Measurements from ENCODE around the gene FGB.

FGB gene

GRCh38 chr4:154562697-154563254, at the start of gene FGB:
Gene FGB, plus strand, starts transcription at chr4:154563011. Its CDS starts 8 bp downstream, at chr4:154563019.
- no peak for DNase-seq

- DNase-seq, result no peak
Observed at GRCh38 chr4:154516318-154517029, 46.3 kb upstream of the FGB start.

DNA sequence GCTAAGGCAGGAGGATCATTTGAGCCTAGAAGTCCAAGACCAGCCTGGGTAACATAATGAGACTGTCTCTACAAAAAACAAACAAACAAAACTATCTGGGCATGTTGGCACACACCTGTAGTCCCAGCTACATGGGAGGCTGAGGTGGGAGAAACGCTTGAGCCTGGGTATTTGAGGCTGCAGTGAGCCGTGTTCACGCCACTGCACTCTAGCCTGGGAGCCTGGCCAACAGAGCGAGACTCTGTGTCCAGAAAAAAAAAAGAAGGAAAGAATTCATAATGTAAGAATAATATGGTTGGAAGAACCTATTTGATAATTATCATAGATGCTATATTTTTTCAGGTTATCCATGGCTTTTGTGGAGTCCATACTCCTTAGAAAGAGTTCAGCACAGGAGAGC, 45.2 kb upstream of the FGB start:
- no peak for DNase-seq

DNA sequence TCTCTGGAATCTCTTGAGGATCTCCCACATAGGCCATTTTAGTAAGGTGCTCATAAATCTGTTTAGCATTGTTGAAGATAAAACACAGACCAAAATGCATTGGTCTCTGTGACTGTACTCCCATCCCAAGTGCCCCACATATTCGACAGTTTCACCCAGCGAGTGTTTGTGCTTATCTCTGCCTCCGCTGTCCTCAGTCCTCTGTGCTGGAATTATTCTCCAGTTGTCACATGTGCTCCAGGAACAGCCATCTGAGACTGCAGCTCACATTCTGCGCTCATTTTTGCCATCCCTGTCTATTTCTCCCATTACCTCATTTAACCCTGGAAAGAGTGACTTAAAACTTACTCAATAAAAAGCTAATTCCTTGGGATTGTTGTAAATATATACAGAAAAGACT, 43.6 kb upstream of the FGB start:
- DNase-seq, result no peak

GRCh38 chr4:154521607-154522006, 41.2 kb upstream of the FGB start:
- DNase-seq, result no peak

DNA sequence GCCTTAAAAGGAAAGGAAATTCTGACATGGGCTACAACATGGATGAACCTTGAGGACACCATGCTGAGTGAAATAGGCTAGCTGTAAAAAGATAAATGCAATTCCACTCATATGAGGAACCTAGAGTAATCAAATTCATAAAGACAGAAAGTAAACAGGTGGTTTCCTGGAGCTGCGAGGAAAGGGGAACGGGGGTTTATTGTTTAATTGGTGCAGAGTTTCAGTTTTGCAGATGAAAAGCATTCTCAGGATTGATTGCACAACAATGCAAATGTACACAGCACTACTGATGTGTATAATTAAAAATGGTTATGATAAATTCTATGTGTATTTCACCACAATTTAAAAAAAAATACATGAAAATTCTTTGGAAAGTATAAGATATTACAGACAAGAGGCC, 36.7 kb upstream of the FGB start:
- DNase-seq, result peak in 1 of 2 experiments; percentile 34

DNA sequence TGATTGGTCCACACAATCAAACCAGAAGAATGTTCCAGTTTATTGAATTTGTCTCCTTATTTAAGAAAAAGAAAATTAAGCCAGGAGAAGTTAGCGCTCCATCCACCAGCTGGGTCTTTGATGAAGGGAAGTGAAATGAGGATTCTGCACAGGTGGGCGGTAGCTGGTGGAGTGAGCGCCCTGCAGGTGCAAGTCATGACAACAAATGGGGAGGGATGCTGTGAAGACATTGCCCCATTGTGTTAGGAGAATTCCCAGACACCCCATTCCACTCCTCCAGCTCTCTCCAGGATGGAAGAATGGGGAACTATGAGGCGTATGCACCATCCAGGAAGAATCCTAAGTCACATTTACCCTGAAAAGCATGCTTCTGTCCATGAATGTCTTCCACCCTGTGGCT, 35.5 kb upstream of the FGB start:
- no peak for DNase-seq

DNA sequence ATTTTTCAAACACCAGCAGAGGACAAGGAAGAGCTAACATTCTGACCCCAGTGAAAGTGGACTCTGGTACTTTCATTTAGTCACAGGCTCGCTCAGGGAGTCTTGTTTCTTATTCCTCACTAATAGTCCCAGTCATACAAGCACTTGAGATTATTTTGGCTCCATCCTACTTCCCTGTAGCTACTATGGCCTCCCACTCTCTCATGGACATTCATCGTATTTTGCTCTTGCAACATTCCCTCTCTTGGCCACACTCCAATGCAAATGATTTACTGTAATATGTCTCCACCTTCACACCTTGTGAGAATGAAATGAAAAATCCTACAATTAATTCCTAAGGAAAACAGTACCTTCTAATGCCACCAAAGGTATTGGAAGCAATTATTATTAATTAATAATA, 33.9 kb upstream of the FGB start:
- DNase-seq, result peak; percentile 68 to 74

DNA sequence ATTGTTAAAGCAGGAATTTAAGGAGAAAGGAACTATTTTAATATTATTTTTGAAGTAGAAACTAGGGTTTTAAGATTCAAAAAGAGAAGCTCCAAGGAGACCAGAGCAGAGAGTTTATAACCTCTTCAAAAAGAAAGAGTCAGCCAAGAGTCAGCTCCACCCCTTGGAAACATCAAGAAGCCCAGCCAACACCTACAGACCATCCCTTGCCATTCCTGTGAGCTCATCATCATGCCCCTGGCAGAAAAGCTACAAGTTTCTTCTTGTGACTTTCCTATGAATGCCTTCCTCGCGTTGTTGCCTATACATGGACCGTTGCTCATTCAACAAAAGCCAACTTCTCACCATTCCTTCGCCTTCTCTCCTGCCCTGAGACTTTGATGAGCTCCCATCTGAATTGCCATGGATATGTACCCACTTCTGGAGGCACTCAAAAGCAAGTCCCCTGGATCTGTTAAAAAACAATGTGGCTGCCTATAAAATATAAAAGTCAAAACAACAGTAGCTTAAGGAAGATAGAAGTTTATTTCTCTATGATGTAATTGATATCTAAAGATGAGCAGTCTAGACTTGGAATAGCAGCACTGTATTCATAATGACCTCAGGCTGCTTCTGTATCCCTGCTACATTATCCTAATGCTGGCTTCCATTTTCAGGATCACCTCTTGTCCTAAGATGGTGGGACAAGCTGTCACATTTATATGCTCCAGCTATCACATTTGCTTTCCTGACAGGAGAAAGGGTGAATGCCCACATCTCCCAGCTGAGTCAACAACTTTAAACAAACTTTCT, 32.9 kb upstream of the FGB start:
- no peak for DNase-seq

DNA sequence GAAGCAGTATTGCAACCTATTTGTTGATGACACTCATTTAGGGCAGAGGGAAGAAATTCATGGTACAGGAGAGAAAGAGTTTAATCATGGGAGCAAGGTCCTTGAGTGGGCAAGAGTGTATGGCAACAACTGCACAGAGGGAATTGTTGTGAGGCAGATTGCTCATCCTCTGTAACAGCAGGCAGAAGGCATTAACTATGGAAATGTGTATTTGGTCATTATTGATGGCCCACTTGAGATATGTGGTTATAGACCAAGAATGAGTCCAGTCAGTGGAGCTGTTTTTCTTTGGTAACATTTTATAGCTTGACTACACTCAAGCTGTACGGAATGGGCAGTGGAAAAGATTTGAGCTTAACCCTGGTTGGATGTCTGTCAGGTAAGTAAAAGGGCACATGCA, 28.5 kb upstream of the FGB start:
- no peak for DNase-seq

GRCh38 chr4:154542271-154542879, 20.4 kb upstream of the FGB start:
- no peak for DNase-seq

DNA sequence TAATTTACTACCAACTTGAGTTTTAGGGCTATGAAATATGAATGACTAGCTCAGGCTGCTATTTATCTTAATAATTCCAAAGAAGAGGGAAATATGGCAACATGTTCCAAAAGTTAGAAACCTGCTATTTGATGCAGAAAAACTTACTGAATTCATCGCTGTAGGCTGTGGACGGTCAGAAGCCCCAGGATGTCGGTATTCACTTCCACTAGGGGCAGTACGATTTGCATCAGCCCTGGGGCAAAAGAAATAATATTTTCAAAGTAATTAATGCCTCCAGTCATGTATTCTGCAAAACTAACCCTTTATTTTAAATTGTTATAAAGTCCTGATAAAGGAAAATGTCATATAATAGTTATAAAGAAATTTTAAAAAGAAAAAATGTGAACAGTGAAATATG, 17.1 kb upstream of the FGB start:
- peak in 1 of 2 experiments; percentile 14 for DNase-seq

DNA sequence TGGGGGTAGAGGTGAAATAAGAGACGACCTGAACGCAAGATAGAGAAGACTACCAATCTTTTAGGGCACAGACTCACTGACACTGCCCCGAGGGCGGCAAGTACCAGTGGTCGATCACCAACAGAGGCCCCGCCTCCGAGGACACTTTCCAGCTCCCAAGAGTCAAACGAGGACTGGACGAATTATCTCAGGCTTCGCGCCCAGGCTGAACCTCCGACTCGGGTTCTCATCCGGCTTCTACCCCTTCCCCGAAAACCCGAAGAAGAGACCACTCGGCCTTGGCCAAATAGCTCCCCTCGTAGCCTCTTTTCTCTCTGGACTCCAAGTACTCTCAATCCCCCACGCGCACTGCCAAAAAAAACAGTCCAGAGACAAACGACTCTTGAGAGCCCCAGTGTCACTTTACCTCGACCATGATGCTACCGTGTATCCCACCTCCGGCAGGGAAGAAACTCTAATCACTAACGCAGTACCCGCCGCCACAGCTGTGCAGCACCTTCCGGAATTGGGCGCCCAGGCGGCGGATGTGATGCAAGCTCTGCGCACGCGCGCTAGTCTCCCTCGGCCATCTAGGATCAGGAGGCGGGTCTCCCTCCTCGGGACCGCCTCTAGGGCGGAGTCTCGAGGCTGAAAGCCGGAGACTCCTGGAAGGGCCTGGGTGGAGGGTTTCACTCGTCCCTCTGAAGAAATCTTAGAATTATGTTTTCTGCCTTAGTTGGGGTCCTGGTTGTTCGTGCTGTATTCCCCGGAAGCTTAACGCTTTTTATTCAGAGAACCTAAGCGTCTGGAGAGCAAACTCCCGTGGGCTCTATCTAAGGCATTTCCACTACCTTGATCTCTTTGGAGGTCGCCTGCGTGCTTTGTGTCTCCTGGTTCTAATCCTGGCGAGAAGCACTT, 12.7 kb upstream of the FGB start, which contains the start of gene PLRG1:
PLRG1 (minus strand) TSS at position 507 of the 897 bp plus-strand sequence; CDS start at position 415, 92 bp downstream.
- peak; percentile 87 to 97 for DNase-seq

DNA sequence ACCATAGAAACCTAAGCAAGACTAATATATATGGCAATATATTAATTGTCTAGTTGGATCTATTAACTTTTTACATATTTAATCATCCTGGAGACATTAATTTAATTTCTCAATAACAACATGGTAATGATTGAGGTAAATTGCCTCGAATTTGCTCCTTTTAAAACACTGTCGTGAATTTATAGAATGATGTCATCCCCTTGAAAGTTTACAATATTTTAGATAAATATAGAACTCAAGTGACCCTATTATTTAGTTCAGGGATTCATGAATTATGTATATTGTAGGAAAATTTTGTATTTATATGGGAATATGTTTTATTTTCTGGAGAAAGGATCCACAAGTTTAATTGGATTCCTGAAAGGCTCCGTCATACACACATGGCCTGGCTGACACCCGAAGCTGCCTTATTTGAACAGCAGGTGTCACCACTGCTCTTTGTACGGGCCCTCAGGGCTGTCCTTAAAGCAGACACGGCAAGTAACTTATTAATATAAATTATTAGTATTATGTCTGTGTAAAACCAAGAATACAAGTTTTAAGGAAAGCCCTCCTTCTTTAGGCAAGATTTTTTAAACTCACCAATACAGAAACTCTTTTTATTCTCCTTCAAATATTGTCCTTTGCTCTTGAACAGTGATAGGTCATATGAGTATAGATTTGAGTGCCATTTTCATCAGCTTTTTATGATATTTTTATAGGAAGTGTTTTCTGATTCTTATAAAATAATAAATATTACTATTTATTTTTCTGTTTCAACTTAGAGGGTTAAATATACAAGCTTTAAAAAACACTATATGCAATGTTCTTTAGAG, 10.7 kb upstream of the FGB start:
- DNase-seq, result peak; percentile 52 to 78

DNA sequence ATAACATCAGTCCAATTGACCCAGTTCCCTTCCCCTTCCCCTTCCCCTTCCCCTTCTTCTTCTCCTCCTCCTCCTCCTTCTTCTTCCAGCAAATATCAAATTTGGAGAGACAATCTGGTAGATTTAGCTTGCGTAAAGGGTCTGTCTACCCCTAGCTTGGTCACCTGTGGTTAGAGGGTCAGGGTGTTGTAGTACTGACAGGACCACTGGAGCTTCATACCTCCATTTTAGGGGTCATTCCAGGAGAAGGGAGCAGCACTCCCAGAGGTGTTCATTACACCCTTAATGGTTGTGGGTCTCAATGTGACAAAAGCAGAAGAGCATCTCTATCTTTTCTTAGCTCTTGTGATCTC, 3.7 kb upstream of the FGB start:
- DNase-seq, result no peak

DNA sequence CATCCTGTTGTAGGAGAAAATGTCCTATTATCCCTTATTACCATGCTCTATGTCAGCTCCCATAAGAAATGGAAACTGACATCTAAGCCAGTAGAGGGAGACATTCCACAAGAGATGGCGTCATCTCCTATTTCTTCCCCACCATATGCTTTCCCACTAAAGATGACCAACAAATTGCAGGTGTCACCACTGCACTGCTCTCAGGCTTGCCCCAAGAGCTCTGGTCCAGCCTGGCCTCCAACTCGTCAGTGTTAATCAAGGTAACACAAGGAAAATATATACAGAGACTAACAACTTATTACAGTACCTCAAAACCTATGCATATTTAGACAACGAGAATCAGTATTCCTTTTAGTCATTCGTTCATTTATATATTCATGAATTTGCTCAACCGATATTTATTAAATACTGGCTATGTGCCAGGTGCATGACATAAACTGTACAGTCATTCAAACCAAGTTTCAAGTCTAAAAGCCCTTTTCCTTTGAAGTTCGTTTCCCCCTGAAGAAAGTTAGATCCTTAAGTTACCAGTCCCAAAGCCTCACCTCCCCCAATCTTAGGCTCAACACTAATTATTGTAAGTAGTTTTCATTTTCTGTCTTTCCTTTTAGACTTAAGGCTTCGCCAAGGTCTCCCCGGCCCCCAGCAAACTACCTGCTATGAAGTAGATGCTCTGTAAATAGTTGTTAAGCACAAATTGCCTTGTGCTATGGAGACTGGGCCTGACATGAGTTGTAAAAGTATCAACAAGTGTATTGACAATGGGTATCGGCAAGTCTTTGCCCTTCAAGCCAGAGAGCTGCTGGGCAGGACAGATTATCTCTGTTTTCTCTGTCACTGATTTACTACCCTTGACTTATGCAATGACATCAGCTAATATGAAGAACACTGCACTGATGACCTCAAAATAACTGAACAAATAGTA, 3.1 kb upstream of the FGB start:
- peak; percentile 41 to 73 for DNase-seq

GRCh38 chr4:154560419-154560801, 2.4 kb upstream of the FGB start:
- no peak for DNase-seq

- no peak for DNase-seq
Observed at GRCh38 chr4:154560824-154561231, 2.0 kb upstream of the FGB start.

- no peak for DNase-seq
Observed at GRCh38 chr4:154564311-154564710, 1.5 kb downstream of the FGB start.

DNA sequence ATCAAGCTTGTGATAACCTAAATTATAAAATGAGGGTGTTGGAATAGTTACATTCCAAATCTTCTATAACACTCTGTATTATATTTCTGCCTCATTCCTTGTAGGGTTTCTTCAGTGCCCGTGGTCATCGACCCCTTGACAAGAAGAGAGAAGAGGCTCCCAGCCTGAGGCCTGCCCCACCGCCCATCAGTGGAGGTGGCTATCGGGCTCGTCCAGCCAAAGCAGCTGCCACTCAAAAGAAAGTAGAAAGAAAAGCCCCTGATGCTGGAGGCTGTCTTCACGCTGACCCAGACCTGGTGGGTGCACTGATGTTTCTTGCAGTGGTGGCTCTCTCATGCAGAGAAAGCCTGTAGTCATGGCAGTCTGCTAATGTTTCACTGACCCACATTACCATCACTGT, 2.9 kb downstream of the FGB start:
- no peak for DNase-seq
